Breast epithelium (tissue), 4 donors: ENCODE results near the gene STARD7. TPM values are rescaled to one million over a fixed set of nuclear protein-coding genes. Genes with fewer than 3 reads are reported as not detected.

Source experiments
- DNase-seq, 2 donors: peaks; one replicate each; pipeline ENCODE4 v3.0.0-alpha.2; 2019; ENCODE audit warnings: low spot score in 2 of 2
- H3K27ac ChIP-seq, 2 donors: fragments of 200-600 bp; sonication (generic) in 1 of 2; one replicate each; pipeline ENCODE4 v1.5.1; 2016 to 2019; ENCODE audit warnings: mild to moderate bottlenecking in 1 of 2
- H3K27me3 ChIP-seq, 2 donors: fragments of 200-600 bp; sonication (generic) in 1 of 2; one replicate each; pipeline versions ENCODE4 v1.5.1 to v1.6.0; 2017 to 2019; ENCODE audit warnings: control low read depth in 1 of 2, mild to moderate bottlenecking in 1 of 2
- H3K36me3 ChIP-seq: fragments of 200-600 bp; one replicate; pipeline ENCODE4 v1.5.1; 2019
- H3K4me1 ChIP-seq, 2 donors: fragments of 200-600 bp; sonication (generic); one replicate each; pipeline ENCODE4 v1.5.1; 2016 to 2019; ENCODE audit warnings: control low read depth in 1 of 2
- H3K4me3 ChIP-seq, 3 donors: fragments of 200-600 bp; sonication (generic); 1 replicate in 2 of 3; 2 replicates in 1 of 3; pipeline ENCODE4 v1.5.1; 2016 to 2019; ENCODE audit warnings: mild to moderate bottlenecking in 3 of 3, moderate library complexity in 2 of 3
- H3K9me3 ChIP-seq, 2 donors: fragments of 200-600 bp; sonication (generic) in 1 of 2; one replicate each; pipeline ENCODE4 v1.5.1; 2016 to 2019; ENCODE audit warnings: control low read depth in 1 of 2
- CTCF ChIP-seq, 3 donors: fragments of 450-650 bp; IDR thresholded peaks; one replicate each; pipeline ENCODE4 v1.5.1; 2016 to 2017; ENCODE audit warnings: antibody characterized with exemption in 3 of 3, mild to moderate bottlenecking in 3 of 3, moderate library complexity in 3 of 3
- POLR2A ChIP-seq: fragments of 450-650 bp; IDR thresholded peaks from one replicate; pipeline ENCODE4 v1.6.1; 2016; ENCODE audit warnings: antibody characterized with exemption, mild to moderate bottlenecking, moderate library complexity
- POLR2AphosphoS5 ChIP-seq, 3 donors: sonication (generic); formaldehyde crosslinking; IDR thresholded peaks; one replicate each; pipeline ENCODE4 v1.6.1; 2017; ENCODE audit warnings: antibody characterized with exemption in 3 of 3
- intact Hi-C: fragments of 100-400 bp; cut with DNase I; formaldehyde crosslinking; loops from one replicate; pipeline ENCODE4 v1.15.1; 2023; ENCODE audit warnings: low total_unique reads
- total RNA-seq, 3 donors: library from RNA; depleted of rRNA; stranded (reverse); fragments of >200 nt; gene quantifications; one replicate each; pipeline ENCODE4 v1.1.0, GENCODE V29; 2016

Gene STARD7
- total RNA-seq, 3 donors from 2014 or later, result 84.9 to 133 (median 96.3) TPM

- no peaks in the 10 kb centered on the region for H3K36me3 ChIP-seq
- intact Hi-C loops, result no loop called here
- H3K4me1 ChIP-seq, result peaks cover 3 to 21% of the 10 kb centered on the region in 2 donors
- no peak for TF ChIP-seq CTCF (IDR thresholded peaks at IDR 0.05)
- peak in 1 of 3 donors; percentile 19 for TF ChIP-seq POLR2AphosphoS5 (IDR thresholded peaks at IDR 0.05)
- no peaks in the 10 kb centered on the region for H3K9me3 ChIP-seq
- no peaks in the 10 kb centered on the region for H3K27me3 ChIP-seq
- H3K27ac ChIP-seq, result peak overlapping the region; percentile 33 to 73
- peak overlapping the region in 2 of 3 donors; percentile 1 to 46 for H3K4me3 ChIP-seq
- DNase-seq, result peak in 1 of 2 donors; percentile 55
Observed at GRCh38 chr2:96204836-96205624, 3.6 kb downstream of the STARD7 start.

- peak overlapping the region in 1 of 3 donors; percentile 38 for H3K4me3 ChIP-seq
- H3K9me3 ChIP-seq, result no peaks in the 10 kb centered on the region
- intact Hi-C loops, result no loop called here
- DNase-seq, result no peak
- no peaks in the 10 kb centered on the region for H3K27me3 ChIP-seq
- no peaks in the 10 kb centered on the region for H3K36me3 ChIP-seq
- peaks cover 3 to 21% of the 10 kb centered on the region in 2 donors for H3K4me1 ChIP-seq
- TF ChIP-seq POLR2A (no peak), CTCF (IDR thresholded peaks at IDR 0.05) (no peak), POLR2AphosphoS5 (IDR thresholded peaks at IDR 0.05) (no peak)
- peak overlapping the region; percentile 73 to 75 for H3K27ac ChIP-seq
Observed at GRCh38 chr2:96203130-96204028, 5.2 kb downstream of the STARD7 start.

GRCh38 chr2:96202152-96202854 lies 6.3 kb downstream of the STARD7 start:
- no peaks in the 10 kb centered on the region for H3K9me3 ChIP-seq
- intact Hi-C loops, result no loop called here
- no peaks in the 10 kb centered on the region for H3K27me3 ChIP-seq
- H3K36me3 ChIP-seq, result no peaks in the 10 kb centered on the region
- H3K4me1 ChIP-seq, result peaks cover 3 to 21% of the 10 kb centered on the region in 2 donors
- H3K27ac ChIP-seq, result peak overlapping the region in 1 of 2 donors; percentile 73
- H3K4me3 ChIP-seq, result peak overlapping the region in 1 of 3 donors; percentile 38
- no peak for TF ChIP-seq POLR2AphosphoS5 (IDR thresholded peaks at IDR 0.05)
- TF ChIP-seq CTCF (IDR thresholded peaks at IDR 0.05), result no peak
- TF ChIP-seq POLR2A, result no peak
- no peak for DNase-seq

- Histone ChIP-seq H3K27me3 (no peaks in the 10 kb centered on the region), H3K27ac (peak overlapping the region in 1 of 2 donors; percentile 73), H3K4me1 (peaks cover 3 to 21% of the 10 kb centered on the region in 2 donors), H3K36me3 (no peaks in the 10 kb centered on the region), H3K4me3 (no peak overlapping the region), H3K9me3 (no peaks in the 10 kb centered on the region)
- intact Hi-C loops, result no loop called here
- no peak for TF ChIP-seq POLR2A
- no peak for TF ChIP-seq POLR2AphosphoS5 (IDR thresholded peaks at IDR 0.05)
- DNase-seq, result no peak
Observed at GRCh38 chr2:96201338-96201737, 7.3 kb downstream of the STARD7 start.

GRCh38 chr2:96198921-96199320 lies 9.7 kb downstream of the STARD7 start:
- H3K4me3 ChIP-seq, result no peak overlapping the region
- no peaks in the 10 kb centered on the region for H3K9me3 ChIP-seq
- peaks cover 0 to 5% of the 10 kb centered on the region in 2 donors for H3K4me1 ChIP-seq
- peaks cover 4% of the 10 kb centered on the region for H3K36me3 ChIP-seq
- H3K27ac ChIP-seq, result no peak overlapping the region
- intact Hi-C loops, result no loop called here
- DNase-seq, result no peak
- H3K27me3 ChIP-seq, result no peaks in the 10 kb centered on the region
- TF ChIP-seq POLR2A (no peak), CTCF (IDR thresholded peaks at IDR 0.05) (no peak), POLR2AphosphoS5 (IDR thresholded peaks at IDR 0.05) (no peak)
